Stimulated activated CD4-positive, alpha-beta T cell treated with anti-CD3 and anti-CD28 coated beads, Interleukin-2, amount 100 ng/mL, for 48 hours (primary cell): ENCODE measurements around the gene OR4F15.

Source experiments
- DNase-seq, 2 donors: peaks; one replicate each; pipeline ENCODE4 v3.0.0-alpha.2; 2020

The OR4F15 gene

GRCh38 chr15:101804375-101804774, 7.6 kb upstream of the OR4F15 start:
- no peak for DNase-seq

GRCh38 chr15:101804941-101805340, 7.1 kb upstream of the OR4F15 start:
- no peak for DNase-seq

GRCh38 chr15:101805605-101806345, 6.2 kb upstream of the OR4F15 start:
- DNase-seq: no peak

- DNase-seq: no peak
Measured at GRCh38 chr15:101807345-101807945, 4.6 kb upstream of the OR4F15 start.

- no peak for DNase-seq
Measured at GRCh38 chr15:101808201-101808600, 3.8 kb upstream of the OR4F15 start.

- DNase-seq: no peak
Measured at GRCh38 chr15:101810456-101810855, 1.5 kb upstream of the OR4F15 start.

- no peak for DNase-seq
Measured at GRCh38 chr15:101810876-101811275, 1.1 kb upstream of the OR4F15 start.

- no peak for DNase-seq
Measured at GRCh38 chr15:101813803-101814534, 2.0 kb downstream of the OR4F15 start.

- DNase-seq: no peak
Measured at GRCh38 chr15:101820781-101821180, 8.8 kb downstream of the OR4F15 start.

GRCh38 chr15:101827257-101827656, 15.3 kb downstream of the OR4F15 start:
- no peak for DNase-seq

- DNase-seq: no peak
Measured at GRCh38 chr15:101828774-101829173, 16.8 kb downstream of the OR4F15 start.

GRCh38 chr15:101841656-101842055, 29.7 kb downstream of the OR4F15 start:
- DNase-seq: no peak

- no peak for DNase-seq
Measured at GRCh38 chr15:101844916-101845315, 32.9 kb downstream of the OR4F15 start.

- no peak for DNase-seq
Measured at GRCh38 chr15:101852356-101852755, 40.4 kb downstream of the OR4F15 start.
